Central memory CD8-positive, alpha-beta T cell (primary cell): ENCODE results near the gene PAX5.
A peak's percentile ranks its signal among the peaks of the same experiment; 100 is the strongest.
"Not testable (repeated sequence)": the region's sequence is repeated elsewhere in the genome, so short reads cannot be mapped to it uniquely, and the experiment has no call there.

Experiments used
- ATAC-seq: fragments of 150-1000 bp; cut with Tn5 transposase; replicated peaks from 2 replicates; pipeline ENCODE4 v1.10.0; 2022; ENCODE audit warnings: mild to moderate bottlenecking, moderate FRiP score, moderate number of reproducible peaks; ENCODE audit not compliant: poor library complexity, severe bottlenecking; ENCODE audit errors: extremely low read depth
- DNase-seq, 2 donors: peaks; one replicate each; pipeline ENCODE4 v3.0.0; 2021; ENCODE audit warnings: low spot score in 2 of 2
- H3K27ac Mint-ChIP-seq: one replicate; pipeline ENCODE4 v1.8.0; 2022; ENCODE audit warnings: low read depth, mild to moderate bottlenecking, moderate library complexity, mixed read lengths
- H3K27me3 Mint-ChIP-seq: one replicate; pipeline ENCODE4 v1.8.0; 2022; ENCODE audit warnings: mixed read lengths
- H3K36me3 Mint-ChIP-seq: one replicate; pipeline ENCODE4 v1.8.0; 2022; ENCODE audit warnings: mild to moderate bottlenecking, moderate library complexity, mixed read lengths; ENCODE audit not compliant: insufficient read depth
- H3K4me1 Mint-ChIP-seq: one replicate; pipeline ENCODE4 v1.8.0; 2022; ENCODE audit warnings: mixed read lengths
- H3K4me3 Mint-ChIP-seq: one replicate; pipeline ENCODE4 v1.8.0; 2022; ENCODE audit warnings: mild to moderate bottlenecking, moderate library complexity, mixed read lengths
- H3K9me3 Mint-ChIP-seq: one replicate; pipeline ENCODE4 v1.8.0; 2022; ENCODE audit warnings: mixed read lengths

Gene PAX5

GRCh38 chr9:36876056-36876455, 158.0 kb downstream of the PAX5 start:
- Mint-ChIP-seq H3K27me3 (no peaks in the 10 kb centered on the region), H3K4me1 (no peaks in the 10 kb centered on the region), H3K36me3 (peaks cover 2% of the 10 kb centered on the region), H3K9me3 (no peaks in the 10 kb centered on the region), H3K27ac (no peak overlapping the region), H3K4me3 (no peak overlapping the region)
- DNase-seq (no peak), ATAC-seq (no peak)

DNA sequence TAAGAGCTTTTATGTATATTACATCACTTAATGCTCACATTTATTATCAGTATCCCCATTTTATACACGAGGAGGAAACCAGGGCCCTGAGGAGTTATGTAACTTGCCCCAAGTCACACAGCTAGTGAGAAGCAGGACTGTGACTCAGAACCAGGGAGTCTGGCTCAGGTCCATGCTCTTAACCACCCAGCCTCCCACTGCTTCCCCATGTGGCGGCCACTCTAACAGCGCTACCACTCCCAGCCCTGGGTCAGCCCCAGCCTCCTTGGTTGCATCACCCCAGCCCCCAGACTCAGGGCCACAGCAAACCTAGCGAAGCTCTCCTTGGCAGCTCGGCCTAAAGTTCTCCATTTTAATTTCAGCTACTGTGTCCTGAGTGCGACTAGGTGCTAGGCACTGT, 159.1 kb downstream of the PAX5 start:
- Mint-ChIP-seq H3K4me1 (no peaks in the 10 kb centered on the region), H3K9me3 (no peaks in the 10 kb centered on the region), H3K36me3 (peaks cover 2% of the 10 kb centered on the region), H3K27me3 (no peaks in the 10 kb centered on the region), H3K27ac (no peak overlapping the region), H3K4me3 (no peak overlapping the region)
- ATAC-seq = no peak
- no peak for DNase-seq

GRCh38 chr9:36874261-36874660, 159.8 kb downstream of the PAX5 start:
- Mint-ChIP-seq H3K27ac (no peak overlapping the region), H3K36me3 (peaks cover 2% of the 10 kb centered on the region), H3K4me1 (no peaks in the 10 kb centered on the region), H3K27me3 (no peaks in the 10 kb centered on the region), H3K9me3 (no peaks in the 10 kb centered on the region), H3K4me3 (no peak overlapping the region)
- no peak for DNase-seq
- no peak for ATAC-seq

GRCh38 chr9:36873247-36873875, 160.7 kb downstream of the PAX5 start:
- Mint-ChIP-seq H3K4me1 (no peaks in the 10 kb centered on the region), H3K36me3 (peaks cover 2% of the 10 kb centered on the region), H3K9me3 (no peaks in the 10 kb centered on the region), H3K27ac (no peak overlapping the region), H3K4me3 (no peak overlapping the region), H3K27me3 (peaks cover 1% of the 10 kb centered on the region)
- ATAC-seq (peak; percentile 52), DNase-seq (peak; percentile 48 to 54)

- no peaks in the 10 kb centered on the region for H3K9me3 Mint-ChIP-seq
- H3K36me3 Mint-ChIP-seq = peaks cover 2% of the 10 kb centered on the region
- peaks cover 8% of the 10 kb centered on the region for H3K27me3 Mint-ChIP-seq
- H3K4me3 Mint-ChIP-seq = no peak overlapping the region
- ATAC-seq (no peak), DNase-seq (no peak)
- no peaks in the 10 kb centered on the region for H3K4me1 Mint-ChIP-seq
- no peak overlapping the region for H3K27ac Mint-ChIP-seq
Measured at GRCh38 chr9:36872641-36873040, 161.4 kb downstream of the PAX5 start.

DNA sequence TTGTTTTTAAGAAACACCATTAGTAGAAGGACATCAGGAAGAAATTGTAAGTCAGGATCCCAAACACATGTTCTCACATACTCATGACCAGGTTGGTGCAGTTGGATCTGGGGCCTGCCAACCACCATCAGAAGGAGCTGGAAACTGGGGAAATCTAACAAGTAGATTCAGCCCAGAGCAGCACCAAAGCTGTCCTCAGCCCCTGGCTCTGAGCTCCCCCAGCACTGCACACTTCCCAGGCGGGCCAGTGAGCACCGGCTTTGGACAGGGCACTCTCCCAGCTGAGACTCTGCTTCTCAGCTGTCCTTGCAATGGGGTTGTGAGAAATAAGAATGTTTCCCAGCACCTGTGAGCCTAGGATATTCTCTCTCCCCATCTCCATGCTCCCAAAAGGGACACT, 162.5 kb downstream of the PAX5 start:
- H3K4me1 Mint-ChIP-seq = no peaks in the 10 kb centered on the region
- H3K27ac Mint-ChIP-seq = no peak overlapping the region

GRCh38 chr9:36870960-36871359, 163.1 kb downstream of the PAX5 start:
- ATAC-seq (no peak), DNase-seq (no peak)
- no peaks in the 10 kb centered on the region for H3K9me3 Mint-ChIP-seq
- peaks cover 2% of the 10 kb centered on the region for H3K36me3 Mint-ChIP-seq
- no peak overlapping the region for H3K27ac Mint-ChIP-seq
- no peaks in the 10 kb centered on the region for H3K4me1 Mint-ChIP-seq
- no peak overlapping the region for H3K4me3 Mint-ChIP-seq
- peaks cover 25% of the 10 kb centered on the region for H3K27me3 Mint-ChIP-seq

More for the DNA sequence above, 162.5 kb downstream of the PAX5 start:
- H3K4me3 Mint-ChIP-seq = no peak overlapping the region
- peaks cover 2% of the 10 kb centered on the region for H3K36me3 Mint-ChIP-seq
- ATAC-seq = no peak
- peaks cover 19% of the 10 kb centered on the region for H3K27me3 Mint-ChIP-seq
- DNase-seq = no peak
- no peaks in the 10 kb centered on the region for H3K9me3 Mint-ChIP-seq

DNA sequence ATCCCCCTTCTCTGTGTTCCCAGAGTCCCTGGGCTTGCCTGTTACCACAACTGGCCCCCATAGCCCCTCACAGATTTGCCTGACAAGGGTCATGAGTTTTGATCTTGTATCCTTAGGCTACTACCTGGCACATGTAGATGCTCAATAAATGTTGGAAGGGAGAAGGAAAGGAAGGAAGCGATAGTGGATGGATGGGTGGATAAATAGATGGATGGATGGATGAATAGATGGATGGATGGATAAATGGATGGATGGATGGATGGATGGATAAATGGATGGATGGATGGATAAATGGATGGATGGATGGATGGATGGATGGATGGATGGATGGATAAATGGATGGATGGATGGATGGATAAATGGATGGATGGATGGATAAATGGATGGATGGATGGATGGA, 164.5 kb downstream of the PAX5 start:
- H3K36me3 Mint-ChIP-seq, H3K27ac Mint-ChIP-seq, H3K9me3 Mint-ChIP-seq, H3K4me3 Mint-ChIP-seq, ATAC-seq, DNase-seq, H3K4me1 Mint-ChIP-seq: not testable (repeated sequence)
- H3K27me3 Mint-ChIP-seq = peaks cover 31% of the 10 kb centered on the region

GRCh38 chr9:36868586-36869282, 165.3 kb downstream of the PAX5 start:
- Mint-ChIP-seq H3K4me1 (no peaks in the 10 kb centered on the region), H3K36me3 (peaks cover 2% of the 10 kb centered on the region), H3K9me3 (no peaks in the 10 kb centered on the region), H3K27me3 (peaks cover 31% of the 10 kb centered on the region), H3K27ac (no peak overlapping the region), H3K4me3 (no peak overlapping the region)
- ATAC-seq = no peak
- no peak for DNase-seq

DNA sequence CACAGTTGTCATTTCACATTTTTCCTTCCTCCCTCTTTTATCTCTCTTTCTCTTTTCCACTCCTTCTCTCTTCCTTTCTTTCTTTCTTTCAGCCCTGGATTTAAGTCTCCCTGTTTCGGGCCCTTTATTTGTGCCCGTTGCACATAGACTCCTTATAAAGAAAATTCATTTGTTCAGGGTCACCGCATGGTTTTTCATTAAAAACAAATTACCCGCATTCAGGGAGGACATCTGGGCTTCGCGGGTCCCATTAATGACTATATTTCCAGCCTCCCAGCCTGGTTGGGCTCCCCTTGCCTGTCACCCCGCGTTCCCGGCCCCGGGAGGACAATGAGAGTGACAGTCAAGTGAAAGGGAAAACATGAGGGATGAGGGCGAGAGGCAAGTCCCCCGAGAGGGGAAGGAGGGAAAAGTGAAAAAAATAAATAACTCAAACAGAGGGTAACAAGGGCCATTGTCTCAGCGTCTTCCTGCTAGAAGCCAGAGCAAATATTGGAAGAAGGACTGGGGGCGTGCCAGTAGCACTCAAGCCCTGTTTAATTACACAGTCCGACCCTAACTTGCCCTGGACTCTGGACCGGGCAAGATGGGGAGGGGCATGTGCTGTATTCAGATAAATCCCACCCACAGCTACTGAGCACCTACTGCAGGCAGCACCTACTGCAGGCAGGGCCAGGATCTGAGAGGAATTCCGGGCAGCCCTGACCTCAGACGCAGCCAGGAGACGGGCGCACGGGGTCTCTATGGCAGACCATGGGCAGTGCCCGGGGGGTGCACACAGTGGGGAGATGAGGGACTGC, 166.2 kb downstream of the PAX5 start:
- H3K36me3 Mint-ChIP-seq = peaks cover 2% of the 10 kb centered on the region
- no peak for DNase-seq
- no peak overlapping the region for H3K4me3 Mint-ChIP-seq
- peaks cover 31% of the 10 kb centered on the region for H3K27me3 Mint-ChIP-seq
- H3K27ac Mint-ChIP-seq = no peak overlapping the region
- no peaks in the 10 kb centered on the region for H3K4me1 Mint-ChIP-seq
- no peaks in the 10 kb centered on the region for H3K9me3 Mint-ChIP-seq
- no peak for ATAC-seq

GRCh38 chr9:36867241-36867640, 166.8 kb downstream of the PAX5 start:
- ATAC-seq = no peak
- Mint-ChIP-seq H3K4me1 (no peaks in the 10 kb centered on the region), H3K27ac (no peak overlapping the region), H3K27me3 (peaks cover 34% of the 10 kb centered on the region), H3K9me3 (no peaks in the 10 kb centered on the region), H3K4me3 (no peak overlapping the region), H3K36me3 (peaks cover 2% of the 10 kb centered on the region)
- no peak for DNase-seq

DNA sequence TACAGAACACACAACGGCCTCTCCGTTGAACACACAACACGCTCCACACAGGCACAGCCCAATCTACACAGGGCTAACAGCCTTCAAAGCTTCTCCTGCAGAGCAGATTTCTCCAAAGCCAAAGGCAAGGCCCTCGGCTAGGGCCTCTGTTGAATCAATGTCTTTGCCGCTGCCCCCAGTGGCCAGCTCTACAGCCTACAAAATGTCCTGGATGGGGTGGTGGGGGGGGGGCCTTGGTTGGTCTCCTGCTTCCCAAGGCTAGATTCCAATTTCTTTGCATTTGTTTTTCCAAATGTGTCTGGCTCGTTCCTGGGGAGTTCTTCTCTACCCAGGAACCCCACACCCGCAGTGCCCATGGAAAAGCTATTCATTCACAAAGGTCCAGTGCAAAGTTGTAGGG, 167.2 kb downstream of the PAX5 start:
- DNase-seq = no peak
- Mint-ChIP-seq H3K4me3 (no peak overlapping the region), H3K27me3 (peaks cover 38% of the 10 kb centered on the region), H3K27ac (no peak overlapping the region), H3K9me3 (no peaks in the 10 kb centered on the region), H3K4me1 (no peaks in the 10 kb centered on the region), H3K36me3 (no peaks in the 10 kb centered on the region)
- no peak for ATAC-seq
